K562 (cell line): ENCODE measurements around the gene RALGAPB. TPM values are rescaled to one million over a fixed set of nuclear protein-coding genes. Genes with fewer than 3 reads are reported as not detected.
A peak's percentile ranks its signal among the peaks of the same experiment; 100 is the strongest.

Experiments used
- ATF7 ChIP-seq: fragments of 450-650 bp; IDR thresholded peaks from 2 replicates; pipeline ENCODE4 v1.7.1; 2014; ENCODE audit warnings: mild to moderate bottlenecking, moderate library complexity
- BRD4 ChIP-seq: fragments of 200-600 bp; sonication (generic); IDR thresholded peaks from 2 replicates; pipeline ENCODE4 v1.6.1; 2017; ENCODE audit warnings: inconsistent platforms
- FOXK2 ChIP-seq, 2 experiments: fragments of 450-650 bp; IDR thresholded peaks in 1 of 2; conservative IDR thresholded peaks in 1 of 2; 2 replicates each; pipeline ENCODE4 v1.6.1; 2016; ENCODE audit warnings: low read depth in 2 of 2, mild to moderate bottlenecking in 1 of 2
- GTF2A2 ChIP-seq: IDR thresholded peaks from 2 replicates; pipeline ENCODE4 v1.6.1; 2016; ENCODE audit warnings: mild to moderate bottlenecking, missing genetic modification characterization, missing compliant biosample characterization
- MCM2 ChIP-seq: fragments of 450-650 bp; IDR thresholded peaks from 2 replicates; pipeline ENCODE4 v1.6.1; 2017; ENCODE audit warnings: low read depth, mild to moderate bottlenecking
- NEUROD1 ChIP-seq: fragments of 150-350 bp; IDR thresholded peaks from 2 replicates; pipeline ENCODE4 v1.6.1; 2014; ENCODE audit warnings: borderline replicate concordance, low read length, low read depth; ENCODE audit not compliant: partially characterized antibody
- NFE2 ChIP-seq: IDR thresholded peaks from 2 replicates; pipeline ENCODE4 v1.6.1; 2014; ENCODE audit warnings: antibody characterized with exemption, low read depth
- NFRKB ChIP-seq: fragments of 450-650 bp; IDR thresholded peaks from 2 replicates; pipeline ENCODE4 v1.6.1; 2016; ENCODE audit warnings: low read depth
- RBM15 ChIP-seq: fragments of 200-400 bp; formaldehyde crosslinking; IDR thresholded peaks from 2 replicates; pipeline ENCODE4 v1.6.1; 2018; ENCODE audit warnings: mild to moderate bottlenecking, low read length, moderate library complexity; ENCODE audit not compliant: insufficient read depth
- SRF ChIP-seq, 2 experiments: fragments of 250-450, 450-650 bp in 1 of 2; sonication (Bioruptor Pico) in 1 of 2; sonication (generic) in 1 of 2; formaldehyde crosslinking; IDR thresholded peaks; 2 replicates each; pipeline versions ENCODE4 v1.5.0 to v1.5.1; 2020 to 2022; ENCODE audit warnings: mild to moderate bottlenecking in 1 of 2, missing genetic modification reagents in 1 of 2
- U2AF2 ChIP-seq: fragments of 200-400 bp; formaldehyde crosslinking; optimal IDR thresholded peaks from 2 replicates; pipeline ENCODE3; 2017; ENCODE audit warnings: low read depth, mild to moderate bottlenecking, low read length
- ZFP30 ChIP-seq: fragments of 250-450 bp; sonication (Bioruptor Pico); IDR thresholded peaks from 2 replicates; pipeline ENCODE4 v1.8.0; 2022; ENCODE audit warnings: moderate library complexity, mild to moderate bottlenecking, inconsistent platforms, borderline replicate concordance
- ZFPM2 ChIP-seq: fragments of 250-450 bp; sonication (Bioruptor Pico); IDR thresholded peaks from 2 replicates; pipeline ENCODE4 v1.5.1; 2022; ENCODE audit warnings: mild to moderate bottlenecking
- ZNF174 ChIP-seq: fragments of 250-450 bp; sonication (Bioruptor Pico); IDR thresholded peaks from 2 replicates; pipeline ENCODE4 v1.4.0; 2020; ENCODE audit warnings: mild to moderate bottlenecking
- ZNF311 ChIP-seq: fragments of 250-450 bp; sonication (Bioruptor Pico); IDR thresholded peaks from 2 replicates; pipeline ENCODE4 v1.4.0; 2020; ENCODE audit warnings: mild to moderate bottlenecking, moderate library complexity
- ZNF766 ChIP-seq: fragments of 200-800 bp; sonication (Bioruptor generic); conservative IDR thresholded peaks from 2 replicates; pipeline ENCODE4 v1.6.1; 2016; ENCODE audit warnings: missing genetic modification characterization, missing compliant biosample characterization
- ZNF77 ChIP-seq: fragments of 250-450 bp; sonication (Bioruptor Pico); IDR thresholded peaks from 2 replicates; pipeline ENCODE4 v1.5.0; 2020
- polyA plus RNA-seq, 8 experiments: library from polyadenylated mRNA; depleted of rRNA in 4 of 8; stranded (reverse) in 5 of 8; unstranded in 3 of 8; fragments of >200 nt; fragmentation: Nextera tagmentation in 2 of 8; fragmentation: Illumina TruSeq in 1 of 8; extraction: Ambion mirVana in 2 of 8; extraction: Trizol in 1 of 8; gene quantifications; 2 replicates each; pipeline versions ENCODE4 v1.2.1 to v1.2.3, GENCODE V29; 2011 to 2014; ENCODE audit warnings: inconsistent platforms in 1 of 8, missing spikeins in 1 of 8
- total RNA-seq, 7 experiments: library from RNA; depleted of rRNA in 6 of 7; stranded (reverse); fragments of >200 nt in 6 of 7; fragmentation: Illumina TruSeq in 2 of 7; extraction: Trizol in 2 of 7; gene quantifications; 2 replicates each; pipeline versions ENCODE4 v1.2.1 to v1.2.3, GENCODE V29; 2011 to 2021; ENCODE audit warnings: low replicate concordance in 1 of 7
- TF ChIP-seq, protein P1 (sequence below): sonication (generic); formaldehyde crosslinking; IDR thresholded peaks from 2 replicates; pipeline ENCODE4 v1.8.1; 2023; ENCODE audit warnings: mild to moderate bottlenecking, missing genetic modification reagents
- TF ChIP-seq, protein P2 (sequence below): IDR thresholded peaks from 2 replicates; pipeline ENCODE4 v1.6.1; 2011; ENCODE audit not compliant: insufficient read length; ENCODE audit errors: extremely low read depth
- TF ChIP-seq, protein P3 (sequence below): fragments of 200-800 bp; sonication (Bioruptor generic); IDR thresholded peaks from 2 replicates; pipeline ENCODE4 v1.6.1; 2017; ENCODE audit warnings: missing genetic modification characterization, missing compliant biosample characterization
- TF ChIP-seq, protein P4 (sequence below): sonication (generic); formaldehyde crosslinking; IDR thresholded peaks from 2 replicates; pipeline ENCODE4 v1.8.0; 2022; ENCODE audit warnings: missing genetic modification reagents, mild to moderate bottlenecking, moderate library complexity, borderline replicate concordance
- TF ChIP-seq, protein P5 (sequence below): fragments of 450-650 bp; IDR thresholded peaks from 2 replicates; pipeline ENCODE4 v1.6.1; 2018; ENCODE audit warnings: mild to moderate bottlenecking, low read depth; ENCODE audit not compliant: partially characterized antibody

Gene RALGAPB
- total and polyA plus RNA-seq, 9 of the 15 experiments (the other 6 are each of a cell fraction or from before 2014, with no cell fraction given): 4.3 to 25.6 (median 13.6) TPM

DNA sequence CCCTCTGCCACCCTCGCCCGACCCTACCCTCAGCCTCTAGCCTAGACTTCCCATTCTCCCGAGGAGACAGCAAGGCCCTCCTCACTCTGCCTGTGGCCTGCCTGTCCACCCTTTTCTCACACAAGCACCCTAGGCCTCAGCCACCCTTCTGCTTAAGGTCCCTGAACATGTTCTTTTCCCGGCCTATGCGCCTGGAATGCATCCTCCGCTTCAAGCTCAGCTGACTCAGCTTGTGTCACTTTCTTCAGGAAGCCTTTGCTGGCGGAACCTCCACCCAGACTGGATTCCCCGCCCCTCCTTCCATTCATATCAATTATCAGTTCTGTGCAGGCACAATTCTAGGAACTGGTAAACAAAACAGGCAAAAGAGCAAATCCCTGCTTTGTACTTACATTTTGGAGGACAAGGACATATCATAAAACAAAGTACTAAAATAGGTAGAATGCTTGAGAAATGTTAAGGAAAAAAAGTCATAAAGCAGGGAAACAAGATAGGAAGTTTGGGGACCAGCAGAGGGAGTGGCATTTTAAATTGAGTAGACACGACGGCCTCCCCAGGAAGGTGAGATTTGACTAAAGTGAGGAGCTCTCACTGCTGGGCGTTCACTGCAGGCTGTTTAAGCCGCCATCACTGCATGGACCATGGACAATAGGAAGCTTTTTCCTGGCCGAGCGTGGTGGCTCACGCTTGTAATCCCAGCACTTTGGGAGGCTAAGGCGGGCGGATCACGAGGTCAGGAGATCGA, 19.6 kb upstream of the RALGAPB start (continued):
- TF ChIP-seq ATF7 (peak; percentile 51; the same call in 1 of the 2 replicates), ZNF311 (CRISPR knock-in tag) (no peak), NEUROD1 (no peak), RBM15 (no peak), NFRKB (peak; percentile 27; the same call in 1 of the 2 replicates), ZNF174 (CRISPR knock-in tag) (no peak), ZFPM2 (CRISPR knock-in tag) (no peak), MCM2 (no peak), ZNF77 (CRISPR knock-in tag) (no peak), SRF (CRISPR knock-in tag; IDR thresholded peaks at IDR 0.05) (0 out of 4 replicates have a peak, but pooled peaks of 1 of the 2 experiments have one; percentile 58), ZNF766 (no peak), U2AF2 (no peak), BRD4 (no peak), FOXK2 (conservative IDR thresholded peaks at IDR 0.05 in 1 of 2, IDR thresholded peaks at IDR 0.05 in 1 of 2; ENCODE audit: low read depth in 2 of 2) (peak; percentile 68 to 78; a peak in 3 of 4 replicates), NFE2 (peak; percentile 45), GTF2A2 (tag) (no peak), ZFP30 (no peak)
- TF ChIP-seq, protein P1, sequence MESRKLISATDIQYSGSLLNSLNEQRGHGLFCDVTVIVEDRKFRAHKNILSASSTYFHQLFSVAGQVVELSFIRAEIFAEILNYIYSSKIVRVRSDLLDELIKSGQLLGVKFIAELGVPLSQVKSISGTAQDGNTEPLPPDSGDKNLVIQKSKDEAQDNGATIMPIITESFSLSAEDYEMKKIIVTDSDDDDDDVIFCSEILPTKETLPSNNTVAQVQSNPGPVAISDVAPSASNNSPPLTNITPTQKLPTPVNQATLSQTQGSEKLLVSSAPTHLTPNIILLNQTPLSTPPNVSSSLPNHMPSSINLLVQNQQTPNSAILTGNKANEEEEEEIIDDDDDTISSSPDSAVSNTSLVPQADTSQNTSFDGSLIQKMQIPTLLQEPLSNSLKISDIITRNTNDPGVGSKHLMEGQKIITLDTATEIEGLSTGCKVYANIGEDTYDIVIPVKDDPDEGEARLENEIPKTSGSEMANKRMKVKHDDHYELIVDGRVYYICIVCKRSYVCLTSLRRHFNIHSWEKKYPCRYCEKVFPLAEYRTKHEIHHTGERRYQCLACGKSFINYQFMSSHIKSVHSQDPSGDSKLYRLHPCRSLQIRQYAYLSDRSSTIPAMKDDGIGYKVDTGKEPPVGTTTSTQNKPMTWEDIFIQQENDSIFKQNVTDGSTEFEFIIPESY (CRISPR knock-in tag): no peak
- TF ChIP-seq, protein P2, sequence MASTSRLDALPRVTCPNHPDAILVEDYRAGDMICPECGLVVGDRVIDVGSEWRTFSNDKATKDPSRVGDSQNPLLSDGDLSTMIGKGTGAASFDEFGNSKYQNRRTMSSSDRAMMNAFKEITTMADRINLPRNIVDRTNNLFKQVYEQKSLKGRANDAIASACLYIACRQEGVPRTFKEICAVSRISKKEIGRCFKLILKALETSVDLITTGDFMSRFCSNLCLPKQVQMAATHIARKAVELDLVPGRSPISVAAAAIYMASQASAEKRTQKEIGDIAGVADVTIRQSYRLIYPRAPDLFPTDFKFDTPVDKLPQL: no peak
- TF ChIP-seq, protein P3, sequence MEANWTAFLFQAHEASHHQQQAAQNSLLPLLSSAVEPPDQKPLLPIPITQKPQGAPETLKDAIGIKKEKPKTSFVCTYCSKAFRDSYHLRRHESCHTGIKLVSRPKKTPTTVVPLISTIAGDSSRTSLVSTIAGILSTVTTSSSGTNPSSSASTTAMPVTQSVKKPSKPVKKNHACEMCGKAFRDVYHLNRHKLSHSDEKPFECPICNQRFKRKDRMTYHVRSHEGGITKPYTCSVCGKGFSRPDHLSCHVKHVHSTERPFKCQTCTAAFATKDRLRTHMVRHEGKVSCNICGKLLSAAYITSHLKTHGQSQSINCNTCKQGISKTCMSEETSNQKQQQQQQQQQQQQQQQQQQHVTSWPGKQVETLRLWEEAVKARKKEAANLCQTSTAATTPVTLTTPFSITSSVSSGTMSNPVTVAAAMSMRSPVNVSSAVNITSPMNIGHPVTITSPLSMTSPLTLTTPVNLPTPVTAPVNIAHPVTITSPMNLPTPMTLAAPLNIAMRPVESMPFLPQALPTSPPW (CRISPR knock-in tag): peak; percentile 78
- TF ChIP-seq, protein P4, sequence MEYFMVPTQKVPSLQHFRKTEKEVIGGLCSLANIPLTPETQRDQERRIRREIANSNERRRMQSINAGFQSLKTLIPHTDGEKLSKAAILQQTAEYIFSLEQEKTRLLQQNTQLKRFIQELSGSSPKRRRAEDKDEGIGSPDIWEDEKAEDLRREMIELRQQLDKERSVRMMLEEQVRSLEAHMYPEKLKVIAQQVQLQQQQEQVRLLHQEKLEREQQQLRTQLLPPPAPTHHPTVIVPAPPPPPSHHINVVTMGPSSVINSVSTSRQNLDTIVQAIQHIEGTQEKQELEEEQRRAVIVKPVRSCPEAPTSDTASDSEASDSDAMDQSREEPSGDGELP (CRISPR knock-in tag): peak; percentile 95
- TF ChIP-seq, protein P5, sequence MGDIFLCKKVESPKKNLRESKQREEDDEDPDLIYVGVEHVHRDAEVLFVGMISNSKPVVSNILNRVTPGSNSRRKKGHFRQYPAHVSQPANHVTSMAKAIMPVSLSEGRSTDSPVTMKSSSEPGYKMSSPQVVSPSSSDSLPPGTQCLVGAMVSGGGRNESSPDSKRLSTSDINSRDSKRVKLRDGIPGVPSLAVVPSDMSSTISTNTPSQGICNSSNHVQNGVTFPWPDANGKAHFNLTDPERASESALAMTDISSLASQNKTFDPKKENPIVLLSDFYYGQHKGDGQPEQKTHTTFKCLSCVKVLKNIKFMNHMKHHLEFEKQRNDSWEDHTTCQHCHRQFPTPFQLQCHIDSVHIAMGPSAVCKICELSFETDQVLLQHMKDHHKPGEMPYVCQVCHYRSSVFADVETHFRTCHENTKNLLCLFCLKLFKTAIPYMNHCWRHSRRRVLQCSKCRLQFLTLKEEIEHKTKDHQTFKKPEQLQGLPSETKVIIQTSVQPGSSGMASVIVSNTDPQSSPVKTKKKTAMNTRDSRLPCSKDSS: no peak
